HG03378 (cell line): Measurements from ENCODE around the gene KDM8.
A peak's percentile ranks its signal among the peaks of the same experiment; 100 is the strongest.

Experiments
- ATAC-seq: cut with Tn5 transposase; IDR thresholded peaks from one replicate; pipeline ENCODE4 v1.9.1; 2021; ENCODE audit warnings: mild to moderate bottlenecking, moderate library complexity; ENCODE audit not compliant: unreplicated experiment

The KDM8 gene

DNA sequence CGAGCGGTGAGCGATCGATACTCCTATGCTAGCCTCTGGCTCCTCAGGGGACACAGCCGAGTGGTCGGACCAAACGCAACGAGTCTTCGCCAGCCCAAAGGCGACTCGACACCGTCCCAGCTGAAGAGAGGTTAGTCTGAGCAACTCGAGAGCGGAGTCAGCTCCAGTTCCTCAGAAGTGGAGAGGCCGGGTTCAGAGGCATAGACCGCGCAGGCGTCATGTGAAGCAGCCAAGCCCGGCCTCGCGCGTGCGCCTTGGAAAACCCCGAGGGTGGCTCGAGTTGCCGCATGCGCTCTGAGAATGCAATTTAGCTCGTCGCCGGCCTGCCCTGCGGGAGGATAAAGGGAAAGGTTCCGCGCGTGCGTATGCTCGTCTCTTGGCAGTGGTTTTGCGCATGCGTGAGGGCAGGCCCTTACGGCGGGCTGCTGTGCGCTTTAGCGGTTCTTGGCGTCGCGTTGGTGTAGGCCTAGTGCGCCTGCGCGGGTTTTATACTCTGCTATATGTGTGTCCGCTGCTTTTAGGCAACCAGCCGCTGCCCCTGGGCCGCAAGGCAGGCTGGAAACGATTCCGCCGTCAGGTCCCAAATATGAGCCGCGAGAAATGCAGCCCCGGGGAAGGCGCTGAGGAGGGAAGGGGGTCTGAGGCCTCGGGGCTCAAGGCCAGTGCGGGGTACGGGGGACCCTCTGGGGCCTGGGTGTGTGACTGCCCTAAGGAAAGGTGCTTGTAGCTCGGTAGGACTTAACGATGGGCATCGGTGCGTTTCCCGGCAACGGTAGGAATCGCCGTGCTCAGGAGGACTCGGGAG is at the start of gene KDM8:
TSS of gene KDM8 (plus strand) at position 20 of the 805 bp plus-strand sequence. CDS start 6,598 bp downstream, outside the sequence.
- ATAC-seq = peak; percentile 80

DNA sequence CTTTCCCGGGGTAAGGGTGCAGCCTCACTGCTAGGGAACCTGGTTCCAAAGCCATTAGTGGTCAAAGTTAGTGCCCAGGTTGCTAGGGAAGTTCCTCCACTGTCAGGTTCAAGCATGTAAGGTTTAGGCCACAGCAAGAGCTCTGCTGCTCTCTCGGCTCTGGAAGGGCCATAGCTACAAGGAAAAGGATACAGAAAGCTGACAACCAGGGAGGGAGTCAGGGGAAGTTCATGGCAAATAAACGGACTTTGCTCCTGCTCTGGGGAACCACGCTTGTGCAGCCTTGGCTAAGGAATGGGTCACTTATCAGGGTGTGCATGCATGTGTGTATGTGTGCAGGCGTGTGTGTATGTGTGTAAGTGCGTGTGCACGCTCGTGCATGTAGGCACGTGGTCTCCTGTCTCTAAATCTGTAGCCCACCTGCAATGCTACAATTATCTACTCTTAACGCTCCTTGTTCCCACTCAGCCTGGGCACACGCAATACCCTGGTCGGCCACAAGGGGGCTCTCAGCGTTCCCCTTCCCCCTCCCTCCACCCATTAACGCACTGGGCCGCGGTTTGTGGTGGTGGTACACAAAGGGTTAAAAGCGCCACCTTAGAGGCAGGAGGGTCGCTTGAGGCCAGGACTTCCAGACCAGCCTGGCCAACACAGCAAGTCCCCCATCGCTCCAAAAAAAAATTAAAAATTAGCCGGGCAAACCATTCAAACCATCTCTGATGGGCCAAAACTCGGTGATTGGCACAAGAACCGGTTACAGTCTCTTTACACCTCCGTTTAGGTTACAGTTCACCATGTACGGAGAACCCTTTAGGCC is 48.4 kb upstream of the KDM8 start:
- ATAC-seq = no peak

DNA sequence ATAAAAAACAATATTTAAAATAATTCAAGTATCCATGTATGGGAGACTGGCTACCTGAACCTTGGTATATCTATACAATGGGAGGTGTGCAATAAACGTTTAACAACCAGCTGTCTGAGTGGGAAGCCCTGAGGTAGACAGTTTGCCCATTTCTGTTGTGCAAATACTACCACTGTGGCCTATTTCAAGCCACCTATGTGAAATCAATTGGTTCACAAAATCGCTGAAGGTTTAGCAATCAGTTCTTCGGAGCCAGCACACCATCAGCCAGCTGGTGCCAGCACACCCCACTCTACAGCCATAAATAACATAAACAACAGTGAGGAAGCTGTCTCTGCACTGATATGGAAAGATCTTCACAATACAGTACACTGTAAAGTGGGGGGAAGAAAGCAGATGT is 46.7 kb upstream of the KDM8 start:
- no peak for ATAC-seq

GRCh38 chr16:27161398-27161797 is 41.9 kb upstream of the KDM8 start:
- ATAC-seq = no peak

DNA sequence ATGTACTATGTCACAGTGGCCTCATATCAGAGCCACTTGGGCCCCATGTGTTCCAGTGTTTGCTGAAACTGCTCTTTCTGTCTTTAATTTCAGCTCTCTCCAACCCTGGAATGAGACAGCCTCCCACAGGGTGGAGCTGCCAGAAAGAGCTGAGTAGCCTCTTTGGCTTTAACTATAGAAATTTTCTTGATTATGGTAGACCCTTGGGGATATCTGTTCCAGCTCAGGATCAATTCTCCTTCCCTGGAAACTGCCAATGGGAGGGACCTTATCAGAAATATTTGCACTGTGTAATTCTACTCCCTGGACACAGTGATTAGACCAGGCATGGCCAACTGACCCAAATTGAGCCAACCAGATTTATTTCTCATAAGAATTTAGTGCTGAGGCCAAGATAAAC is 39.0 kb upstream of the KDM8 start:
- ATAC-seq = no peak

GRCh38 chr16:27165576-27165975 is 37.8 kb upstream of the KDM8 start:
- ATAC-seq = no peak

GRCh38 chr16:27168790-27169189 is 34.5 kb upstream of the KDM8 start:
- no peak for ATAC-seq

DNA sequence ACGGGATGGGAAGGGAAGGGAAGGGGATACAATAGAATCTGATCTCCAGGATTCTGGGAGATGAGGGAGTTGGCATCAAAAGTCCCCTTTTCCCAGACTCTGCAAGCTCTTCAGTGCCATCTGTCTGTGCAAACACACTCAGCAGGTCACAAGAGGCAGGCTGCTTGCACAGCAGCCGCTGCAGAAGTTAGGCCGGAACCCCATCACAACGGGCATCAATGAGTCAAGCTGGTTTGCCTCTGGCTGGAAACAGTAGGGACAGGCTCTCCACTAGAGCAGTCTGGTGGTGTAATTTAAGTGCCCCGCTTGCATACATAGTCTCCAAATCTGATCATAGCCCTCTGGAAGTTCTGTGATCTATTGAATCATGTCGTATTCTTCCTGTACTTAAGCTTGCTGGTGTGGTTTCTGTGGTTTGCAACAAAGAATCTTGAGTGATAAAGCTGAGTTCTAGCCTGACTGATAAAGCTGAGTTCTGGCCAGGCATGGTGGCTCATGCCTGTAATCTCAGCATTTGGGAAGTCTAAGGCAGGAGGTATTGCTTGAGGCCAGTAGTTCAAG is 33.7 kb upstream of the KDM8 start:
- no peak for ATAC-seq

- ATAC-seq = no peak
Observed at GRCh38 chr16:27171584-27171983, 31.7 kb upstream of the KDM8 start.

GRCh38 chr16:27174007-27174406 is 29.3 kb upstream of the KDM8 start:
- ATAC-seq = no peak

DNA sequence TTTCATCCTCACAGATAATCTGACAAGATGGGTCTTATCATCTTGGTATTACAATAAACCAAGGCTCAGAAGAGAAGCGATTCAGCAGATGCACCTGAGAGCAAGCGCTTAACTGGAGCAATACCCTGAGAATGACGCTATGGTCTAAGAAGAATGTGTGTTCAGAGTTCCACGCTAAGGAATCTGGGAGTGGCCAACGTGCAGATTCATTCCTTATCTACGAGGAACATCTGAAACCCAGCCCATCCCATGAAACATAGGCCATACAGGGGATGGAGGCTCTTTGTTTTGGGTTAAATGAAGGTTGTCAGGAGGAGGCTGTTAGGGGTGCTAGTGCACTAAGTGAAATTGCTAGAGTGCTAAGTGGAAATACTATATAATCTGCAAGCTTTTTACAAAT is 28.5 kb upstream of the KDM8 start:
- ATAC-seq = no peak

GRCh38 chr16:27175888-27176287 is 27.4 kb upstream of the KDM8 start:
- ATAC-seq = no peak

DNA sequence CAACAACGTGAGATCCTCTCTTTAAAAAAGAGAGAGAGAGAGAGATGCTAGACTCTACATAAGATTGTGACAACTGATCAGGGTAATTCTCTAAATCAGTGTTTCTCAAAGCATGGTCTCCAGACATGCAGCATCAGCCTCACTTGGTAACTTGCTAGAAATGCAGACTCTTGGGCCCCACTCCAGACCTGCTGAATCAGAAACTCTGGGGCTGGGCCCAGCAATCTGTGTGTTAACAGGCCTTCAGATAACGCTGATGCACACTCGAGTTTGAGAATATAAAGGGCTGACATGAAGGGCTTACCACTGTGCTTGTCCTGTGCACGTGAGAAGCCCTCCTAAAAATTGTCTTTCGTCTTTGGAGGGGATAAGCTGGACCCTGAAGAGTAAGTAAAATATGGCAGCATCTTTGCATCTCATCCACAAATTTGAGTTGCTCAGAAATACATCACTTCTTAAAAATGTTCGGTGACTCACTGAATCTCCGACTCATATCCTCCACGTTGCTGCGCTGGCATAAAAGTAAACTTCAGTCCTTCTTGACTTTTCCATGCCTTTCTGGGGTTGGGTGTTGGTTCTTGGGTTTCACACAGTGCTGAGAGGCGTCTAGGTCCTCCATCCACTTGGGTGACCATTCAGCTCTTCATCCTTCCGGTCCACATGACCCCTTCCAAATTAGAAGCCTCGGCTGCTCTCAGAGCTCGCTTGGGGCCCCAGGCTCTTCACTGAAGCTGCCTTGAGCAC is 26.1 kb upstream of the KDM8 start:
- no peak for ATAC-seq

GRCh38 chr16:27179500-27180072 is 23.7 kb upstream of the KDM8 start:
- peak; percentile 88 for ATAC-seq

- no peak for ATAC-seq
Observed at GRCh38 chr16:27181019-27181790, 22.1 kb upstream of the KDM8 start.

DNA sequence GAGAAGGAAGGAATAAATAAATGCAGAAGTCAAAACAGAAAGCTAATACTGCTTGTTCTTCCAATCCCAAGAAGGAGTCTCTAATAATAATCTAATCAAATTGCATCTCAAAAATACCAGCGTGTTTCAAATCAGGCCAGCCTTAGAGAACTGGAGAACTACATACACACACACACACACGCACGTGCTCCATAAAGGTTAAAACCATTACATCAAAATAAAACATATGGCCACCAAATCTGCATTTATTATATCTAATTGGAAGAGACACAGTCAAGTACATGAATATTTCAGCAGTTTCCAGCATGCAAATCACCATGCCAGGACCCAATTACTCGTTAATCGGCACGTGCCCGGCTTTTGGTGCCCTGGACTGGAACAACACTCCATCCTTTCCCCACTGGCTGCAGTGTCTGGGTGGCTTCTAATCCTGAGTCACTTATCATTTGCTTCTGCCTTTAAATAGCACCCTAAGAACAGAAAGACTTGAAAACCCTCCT is 20.4 kb upstream of the KDM8 start:
- no peak for ATAC-seq

DNA sequence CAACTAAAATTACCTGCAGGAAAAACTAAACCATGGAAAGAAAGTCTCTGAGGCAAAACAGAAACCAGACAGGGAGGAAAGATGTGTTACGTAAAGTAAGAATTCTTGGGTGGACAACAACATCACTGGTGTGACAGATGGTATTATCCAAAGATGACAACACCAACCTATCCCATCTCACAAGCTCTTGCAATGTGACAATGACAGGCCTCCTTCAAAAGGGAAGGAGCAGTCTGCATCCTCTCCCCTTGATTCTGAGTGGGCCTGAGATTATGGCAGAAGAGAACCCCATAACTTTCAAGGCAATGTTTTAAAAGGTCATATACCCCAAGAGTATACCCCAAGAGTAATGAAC is 17.6 kb upstream of the KDM8 start:
- no peak for ATAC-seq

GRCh38 chr16:27188633-27189032 is 14.7 kb upstream of the KDM8 start:
- ATAC-seq = no peak

GRCh38 chr16:27189335-27189972 is 13.9 kb upstream of the KDM8 start:
- no peak for ATAC-seq
